ENCODE data around the gene INTS6. TPM values are rescaled to one million over a fixed set of nuclear protein-coding genes. Genes with fewer than 3 reads are reported as not detected.

INTS6 gene
- total RNA-seq, 1 donor from 2014 or later = 23.1 TPM

GRCh38 chr13:51467730-51468129, 14.9 kb upstream of the INTS6 start:
- Histone ChIP-seq H3K4me3 (no peak overlapping the region), H3K27ac (replicated peaks) (no peak overlapping the region), H3K36me3 (no peaks in the 10 kb centered on the region), H3K9me3 (replicated peaks) (no peaks in the 10 kb centered on the region), H3K4me1 (no peaks in the 10 kb centered on the region), H3K27me3 (ENCODE audit: low read depth) (no peaks in the 10 kb centered on the region)
- no peak for TF ChIP-seq CTCF (IDR thresholded peaks at IDR 0.05; ENCODE audit: borderline replicate concordance)
- no peak for DNase-seq
- intact Hi-C loops (cut with micrococcal nuclease) = loop anchor here (5.0 kb wide), 1 partner anchor 115 kb away; the partner anchor contains the start of gene WDFY2

- intact Hi-C loops (cut with micrococcal nuclease) = loop anchor here (5.0 kb wide), 1 partner anchor 117 kb away; the partner anchor contains the start of gene WDFY2
- Histone ChIP-seq H3K36me3 (no peaks in the 10 kb centered on the region), H3K4me1 (no peaks in the 10 kb centered on the region), H3K27ac (replicated peaks) (no peak overlapping the region), H3K4me3 (no peak overlapping the region), H3K27me3 (ENCODE audit: low read depth) (no peaks in the 10 kb centered on the region), H3K9me3 (replicated peaks) (no peaks in the 10 kb centered on the region)
- TF ChIP-seq CTCF (IDR thresholded peaks at IDR 0.05; ENCODE audit: borderline replicate concordance) = no peak
- DNase-seq = no peak
These were observed 12.3 kb upstream of the INTS6 start for GRCh38 chr13:51465124-51465523.

GRCh38 chr13:51457086-51457815, 4.4 kb upstream of the INTS6 start:
- DNase-seq = no peak
- no peak for TF ChIP-seq CTCF (IDR thresholded peaks at IDR 0.05; ENCODE audit: borderline replicate concordance)
- H3K4me3 ChIP-seq = no peak overlapping the region

GRCh38 chr13:51456510-51456909, 3.7 kb upstream of the INTS6 start:
- intact Hi-C loops (cut with micrococcal nuclease) = loop anchor here (10.0 kb wide), 1 partner anchor 268 kb away; no protein-coding TSS in a partner anchor
- peaks cover 17% of the 10 kb centered on the region for H3K36me3 ChIP-seq
- no peak overlapping the region for H3K4me3 ChIP-seq
- H3K27me3 ChIP-seq (ENCODE audit: low read depth) = no peaks in the 10 kb centered on the region
- peaks cover 15% of the 10 kb centered on the region for H3K9me3 ChIP-seq (replicated peaks)
- H3K4me1 ChIP-seq = peaks cover 26% of the 10 kb centered on the region
- H3K27ac ChIP-seq (replicated peaks) = no peak overlapping the region
- no peak for DNase-seq
- TF ChIP-seq CTCF (IDR thresholded peaks at IDR 0.05; ENCODE audit: borderline replicate concordance) = no peak

More at GRCh38 chr13:51457086-51457815, 4.4 kb upstream of the INTS6 start:
- Histone ChIP-seq H3K36me3 (peaks cover 17% of the 10 kb centered on the region), H3K27ac (replicated peaks) (no peak overlapping the region), H3K4me1 (peaks cover 26% of the 10 kb centered on the region), H3K9me3 (replicated peaks) (peaks cover 15% of the 10 kb centered on the region), H3K27me3 (ENCODE audit: low read depth) (no peaks in the 10 kb centered on the region)
- intact Hi-C loops (cut with micrococcal nuclease) = loop anchor here (10.0 kb wide), 1 partner anchor 268 kb away; no protein-coding TSS in a partner anchor

- intact Hi-C loops (cut with micrococcal nuclease) = loop anchor here (10.0 kb wide), 1 partner anchor 269 kb away; no protein-coding TSS in a partner anchor
- no peaks in the 10 kb centered on the region for H3K27me3 ChIP-seq (ENCODE audit: low read depth)
- no peak overlapping the region for H3K4me3 ChIP-seq
- H3K4me1 ChIP-seq = peaks cover 31% of the 10 kb centered on the region
- DNase-seq = no peak
- H3K9me3 ChIP-seq (replicated peaks) = peaks cover 15% of the 10 kb centered on the region
- H3K27ac ChIP-seq (replicated peaks) = no peak overlapping the region
- no peak for TF ChIP-seq CTCF (IDR thresholded peaks at IDR 0.05; ENCODE audit: borderline replicate concordance)
- H3K36me3 ChIP-seq = peaks cover 20% of the 10 kb centered on the region
These were observed 2.7 kb upstream of the INTS6 start for GRCh38 chr13:51455532-51455931.
